ENCODE data around the gene RPS4Y2. TPM values are rescaled to one million over a fixed set of nuclear protein-coding genes. Genes with fewer than 3 reads are reported as not detected.

The RPS4Y2 gene
- total and polyA plus RNA-seq, 2 donors (not counting 3 experiments of a cell fraction or from before 2014, with no cell fraction given): not detected

DNA sequence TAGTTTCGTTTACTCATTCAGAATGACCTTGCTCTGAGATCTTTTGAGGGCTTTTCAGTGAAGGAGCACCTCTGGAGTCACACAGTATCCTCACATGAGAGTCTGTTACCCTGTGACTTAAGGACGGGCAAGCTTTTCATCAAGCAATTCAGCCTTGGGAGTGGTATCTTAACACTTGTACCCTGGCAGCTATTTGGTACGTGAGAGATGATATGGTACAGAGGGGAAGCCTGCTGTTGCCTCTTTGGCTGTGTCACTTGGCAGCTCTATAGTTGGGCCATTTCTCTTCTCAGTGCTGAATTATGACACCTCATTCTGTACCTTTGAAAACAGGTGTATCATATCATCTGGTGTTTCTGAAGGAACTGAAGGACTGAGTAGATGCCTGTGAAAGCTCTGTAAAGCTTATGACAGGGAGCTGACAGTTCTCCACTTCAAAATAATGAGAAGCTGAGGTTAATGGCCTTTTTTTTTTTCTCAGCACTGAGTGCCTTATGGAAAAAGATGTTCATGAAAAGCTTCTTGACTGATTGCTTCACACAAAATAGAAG, 24.3 kb downstream of the RPS4Y2 start:
- BruUV-seq (replicated peaks): no TSS peak

More for the DNA sequence above, 24.3 kb downstream of the RPS4Y2 start:
- dilution Hi-C loops (cut with MboI; ENCODE audit: extremely low pct_ligation_motif_present, low sequenced_read_pairs): no loop called here
- Histone ChIP-seq H3K36me3 (ENCODE audit: control insufficient read depth in 2 of 2, extremely low read depth in 1 of 2, insufficient read depth in 2 of 2, low read length in 2 of 2) (no peaks in the 10 kb centered on the region), H3K4me2 (ENCODE audit: insufficient read depth, low read length) (no peak overlapping the region), H3K4me1 (ENCODE audit: control insufficient read depth, extremely low read depth, insufficient read depth, low read length) (no peaks in the 10 kb centered on the region), H3K4me3 (replicated peaks in 1 of 3; ENCODE audit: insufficient read depth in 1 of 3, low read depth in 1 of 3, low read length in 3 of 3) (no peak overlapping the region), H3K9me1 (replicated peaks; ENCODE audit: control insufficient read depth, extremely low read depth, insufficient read depth, low read length) (no peaks in the 10 kb centered on the region), H4K20me1 (replicated peaks; ENCODE audit: control insufficient read depth, extremely low read depth, insufficient read depth, low read length) (no peaks in the 10 kb centered on the region), H3K27me3 (ENCODE audit: control insufficient read depth in 2 of 2, insufficient read depth in 2 of 2, low read length in 2 of 2) (no peaks in the 10 kb centered on the region), H2AFZ (ENCODE audit: low read depth, low read length) (no peak overlapping the region), H3K9ac (replicated peaks; ENCODE audit: extremely low read depth, insufficient read depth, low read length) (no peak overlapping the region), H3K9me3 (replicated peaks; ENCODE audit: control insufficient read depth, insufficient read depth, low read length) (no peaks in the 10 kb centered on the region), H3K27ac (ENCODE audit: insufficient read depth, low read depth, low read length) (no peak overlapping the region), H3K79me2 (ENCODE audit: control insufficient read depth, insufficient read depth, low read length) (no peaks in the 10 kb centered on the region)
- DNase-seq (ENCODE audit: low read depth, low spot score): no peak
- CTCF ChIA-PET: no interaction called here
- POLR2A ChIA-PET: no interaction called here
- intact Hi-C loops (cut with micrococcal nuclease): no loop called here
- FAIRE-seq: no peak
- TF ChIP-seq EZH2 (IDR thresholded peaks at IDR 0.05; ENCODE audit: borderline replicate concordance, low read depth, low read length, severe bottlenecking) (no peak), JUN (IDR thresholded peaks at IDR 0.05; ENCODE audit: borderline replicate concordance, insufficient read depth, insufficient read length, low read depth) (no peak), GATA2 (IDR thresholded peaks at IDR 0.05; ENCODE audit: insufficient read depth, insufficient read length, low read depth, low read length) (no peak), POLR2A (IDR thresholded peaks at IDR 0.05; ENCODE audit: low read depth, low read length) (no peak), MYC (IDR thresholded peaks at IDR 0.05; ENCODE audit: low read depth, low read length) (no peak)
- TF ChIP-seq, protein P1, sequence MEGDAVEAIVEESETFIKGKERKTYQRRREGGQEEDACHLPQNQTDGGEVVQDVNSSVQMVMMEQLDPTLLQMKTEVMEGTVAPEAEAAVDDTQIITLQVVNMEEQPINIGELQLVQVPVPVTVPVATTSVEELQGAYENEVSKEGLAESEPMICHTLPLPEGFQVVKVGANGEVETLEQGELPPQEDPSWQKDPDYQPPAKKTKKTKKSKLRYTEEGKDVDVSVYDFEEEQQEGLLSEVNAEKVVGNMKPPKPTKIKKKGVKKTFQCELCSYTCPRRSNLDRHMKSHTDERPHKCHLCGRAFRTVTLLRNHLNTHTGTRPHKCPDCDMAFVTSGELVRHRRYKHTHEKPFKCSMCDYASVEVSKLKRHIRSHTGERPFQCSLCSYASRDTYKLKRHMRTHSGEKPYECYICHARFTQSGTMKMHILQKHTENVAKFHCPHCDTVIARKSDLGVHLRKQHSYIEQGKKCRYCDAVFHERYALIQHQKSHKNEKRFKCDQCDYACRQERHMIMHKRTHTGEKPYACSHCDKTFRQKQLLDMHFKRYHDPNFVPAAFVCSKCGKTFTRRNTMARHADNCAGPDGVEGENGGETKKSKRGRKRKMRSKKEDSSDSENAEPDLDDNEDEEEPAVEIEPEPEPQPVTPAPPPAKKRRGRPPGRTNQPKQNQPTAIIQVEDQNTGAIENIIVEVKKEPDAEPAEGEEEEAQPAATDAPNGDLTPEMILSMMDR (IDR thresholded peaks at IDR 0.05; ENCODE audit: extremely low read depth in 1 of 2, insufficient read depth in 1 of 2, low read depth in 1 of 2, low read length in 2 of 2): no peak
- TF ChIP-seq, protein P2, sequence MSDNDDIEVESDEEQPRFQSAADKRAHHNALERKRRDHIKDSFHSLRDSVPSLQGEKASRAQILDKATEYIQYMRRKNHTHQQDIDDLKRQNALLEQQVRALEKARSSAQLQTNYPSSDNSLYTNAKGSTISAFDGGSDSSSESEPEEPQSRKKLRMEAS (IDR thresholded peaks at IDR 0.05; ENCODE audit: insufficient read depth, insufficient read length): no peak
